H1 (cell line): ENCODE measurements around the gene ZC3H6. TPM values are rescaled to one million over a fixed set of nuclear protein-coding genes. Genes with fewer than 3 reads are reported as not detected.

ENCODE experiments used
- CTCF ChIA-PET: fragments of 300-600 bp; sonication (Branson Sonifier 250); formaldehyde crosslinking; loops from one replicate; lab custom pipeline; 2021; ENCODE audit not compliant: partially characterized antibody; lab: Charles Lee
- POLR2A ChIA-PET: fragments of 300-600 bp; sonication (Branson Sonifier 250); formaldehyde crosslinking; loops from one replicate; lab custom pipeline; 2021; ENCODE audit warnings: inconsistent platforms; ENCODE audit not compliant: partially characterized antibody; lab: Charles Lee
- DNase-seq, 2 experiments: peaks; one replicate each; pipeline versions ENCODE4 v3.0.0 to v3.0.0-alpha.2; 2010 to 2022; ENCODE audit warnings: low spot score in 2 of 2, low read depth in 1 of 2, mixed read lengths in 1 of 2
- FAIRE-seq: peaks from 2 replicates; lab custom pipeline; 2011; peaks lifted over from hg19 to GRCh38; lab: Jason Lieb, UNC
- H2AFZ ChIP-seq: 2 replicates; pipeline ENCODE4 v1.8.1; 2012; ENCODE audit warnings: low read length, inconsistent platforms
- H2AK5ac ChIP-seq: 2 replicates; pipeline ENCODE4 v1.6.1; 2013; ENCODE audit warnings: low read depth, low read length
- H2BK120ac ChIP-seq: replicated peaks from 2 replicates; pipeline ENCODE3; 2013; ENCODE audit warnings: low read depth, low read length, inconsistent platforms
- H2BK12ac ChIP-seq: 2 replicates; pipeline ENCODE4 v1.6.1; 2013; ENCODE audit warnings: low read depth, low read length
- H2BK15ac ChIP-seq: 2 replicates; pipeline ENCODE4 v1.6.1; 2013; ENCODE audit warnings: low read length
- H2BK20ac ChIP-seq: 2 replicates; pipeline ENCODE4 v1.6.1; 2013; ENCODE audit warnings: low read length
- H2BK5ac ChIP-seq: 2 replicates; pipeline ENCODE4 v1.6.1; 2013; ENCODE audit warnings: low read depth, low read length
- H3K14ac ChIP-seq: 2 replicates; pipeline ENCODE4 v1.6.1; 2013; ENCODE audit warnings: inconsistent platforms; ENCODE audit not compliant: insufficient read length
- H3K18ac ChIP-seq: 2 replicates; pipeline ENCODE4 v1.6.1; 2013; ENCODE audit warnings: low read length; ENCODE audit errors: extremely low read depth
- H3K23ac ChIP-seq: 2 replicates; pipeline ENCODE4 v1.6.1; 2013; ENCODE audit warnings: inconsistent platforms; ENCODE audit not compliant: insufficient read length
- H3K23me2 ChIP-seq: 2 replicates; pipeline ENCODE4 v1.6.1; 2013; ENCODE audit warnings: low read depth, low read length
- H3K27ac ChIP-seq: 2 replicates; pipeline ENCODE4 v1.6.1; 2011; ENCODE audit warnings: low read depth, low read length, inconsistent platforms
- H3K27me3 ChIP-seq, 4 experiments: replicated peaks in 1 of 4; 1 replicate in 1 of 4; 2 replicates in 3 of 4; pipeline versions ENCODE4 v1.6.1 to v1.8.1; 2011 to 2013; ENCODE audit warnings: low read length in 3 of 4, mild to moderate bottlenecking in 3 of 4, inconsistent platforms in 2 of 4, mixed read lengths in 2 of 4, moderate library complexity in 1 of 4; ENCODE audit not compliant: control insufficient read depth in 3 of 4, insufficient read depth in 3 of 4; ENCODE audit errors: extremely low read depth in 1 of 4
- H3K36me3 ChIP-seq, 4 experiments: 2 replicates each; pipeline versions ENCODE4 v1.6.1 to v1.8.1; 2011 to 2013; ENCODE audit warnings: mild to moderate bottlenecking in 4 of 4, low read length in 3 of 4, moderate library complexity in 2 of 4, control low read depth in 1 of 4, inconsistent platforms in 1 of 4; ENCODE audit not compliant: insufficient read depth in 4 of 4, control insufficient read depth in 2 of 4
- H3K4ac ChIP-seq: replicated peaks from 2 replicates; pipeline ENCODE3; 2013; ENCODE audit warnings: low read length, low read depth, mixed read lengths, inconsistent platforms; ENCODE audit not compliant: insufficient read length
- H3K4me1 ChIP-seq, 4 experiments: replicated peaks in 1 of 4; 1 replicate in 1 of 4; 2 replicates in 3 of 4; pipeline versions ENCODE4 v1.6.1 to v1.8.1; 2011 to 2013; ENCODE audit warnings: low read length in 3 of 4, inconsistent platforms in 2 of 4, mixed read lengths in 1 of 4; ENCODE audit not compliant: insufficient read depth in 4 of 4, control insufficient read depth in 3 of 4
- H3K4me2 ChIP-seq, 2 experiments: 2 replicates each; pipeline versions ENCODE4 v1.6.1 to v1.8.1; 2011 to 2013; ENCODE audit warnings: low read depth in 2 of 2, low read length in 2 of 2, control low read depth in 1 of 2, inconsistent platforms in 1 of 2, mild to moderate bottlenecking in 1 of 2; ENCODE audit not compliant: insufficient read depth in 1 of 2
- H3K4me3 ChIP-seq, 4 experiments: fragments of 200-600, 300-600 bp in 1 of 4; sonication (generic), shearing (Covaris generic), sonication (Bioruptor Twin) in 1 of 4; 2 replicates each; pipeline versions ENCODE4 v1.5.1 to v1.8.1; 2011 to 2016; ENCODE audit warnings: low read length in 4 of 4, low read depth in 3 of 4, control low read depth in 2 of 4, inconsistent platforms in 2 of 4, mild to moderate bottlenecking in 2 of 4, mixed read lengths in 1 of 4, moderate library complexity in 1 of 4; ENCODE audit not compliant: insufficient read depth in 2 of 4; ENCODE audit errors: extremely low read depth in 1 of 4
- H3K56ac ChIP-seq: replicated peaks from 2 replicates; pipeline ENCODE3; 2013; ENCODE audit warnings: low read depth, mild to moderate bottlenecking, mixed read lengths, low read length, inconsistent platforms; ENCODE audit not compliant: insufficient read length
- H3K79me1 ChIP-seq: 2 replicates; pipeline ENCODE4 v1.6.1; 2013; ENCODE audit warnings: low read depth, low read length, control low read depth
- H3K79me2 ChIP-seq, 2 experiments: 2 replicates each; pipeline versions ENCODE4 v1.6.1 to v1.8.1; 2012 to 2013; ENCODE audit warnings: low read length in 2 of 2, mild to moderate bottlenecking in 2 of 2, inconsistent platforms in 1 of 2; ENCODE audit not compliant: insufficient read depth in 2 of 2, control insufficient read depth in 1 of 2
- H3K9ac ChIP-seq, 4 experiments: replicated peaks in 1 of 4; 1 replicate in 1 of 4; 2 replicates in 3 of 4; pipeline versions ENCODE4 v1.6.1 to v1.8.1; 2011 to 2013; ENCODE audit warnings: low read depth in 3 of 4, low read length in 3 of 4, control low read depth in 2 of 4, mild to moderate bottlenecking in 2 of 4, moderate library complexity in 2 of 4, inconsistent platforms in 1 of 4; ENCODE audit errors: extremely low read depth in 1 of 4
- H3K9me3 ChIP-seq, 2 experiments: 2 replicates each; pipeline versions ENCODE4 v1.6.1 to v1.8.1; 2012 to 2013; ENCODE audit warnings: mild to moderate bottlenecking in 2 of 2, moderate library complexity in 2 of 2, control low read depth in 1 of 2, inconsistent platforms in 1 of 2, low read depth in 1 of 2, low read length in 1 of 2, mixed read lengths in 1 of 2; ENCODE audit not compliant: insufficient read depth in 2 of 2
- H4K20me1 ChIP-seq, 2 experiments: replicated peaks in 1 of 2; 2 replicates each; pipeline versions ENCODE3 to v1.8.1; 2011 to 2013; ENCODE audit warnings: inconsistent platforms in 2 of 2, low read length in 2 of 2, mild to moderate bottlenecking in 1 of 2; ENCODE audit not compliant: insufficient read depth in 2 of 2, control insufficient read depth in 1 of 2
- H4K5ac ChIP-seq: 2 replicates; pipeline ENCODE4 v1.6.1; 2013; ENCODE audit warnings: low read length, low read depth, mixed read lengths, inconsistent platforms; ENCODE audit not compliant: insufficient read length
- H4K8ac ChIP-seq: 2 replicates; pipeline ENCODE4 v1.8.0; 2013; ENCODE audit warnings: mild to moderate bottlenecking, moderate library complexity, low read length, inconsistent platforms; ENCODE audit not compliant: insufficient read depth; ENCODE audit errors: extremely low read depth
- H4K91ac ChIP-seq: replicated peaks from 2 replicates; pipeline ENCODE3; 2013; ENCODE audit warnings: low read length, mixed read lengths, inconsistent platforms; ENCODE audit not compliant: insufficient read length
- SIX5 ChIP-seq: IDR thresholded peaks from 2 replicates; pipeline ENCODE4 v1.6.1; 2011; ENCODE audit warnings: mild to moderate bottlenecking, low read depth, low read length
- WGBS, 2 experiments: shearing (Covaris generic) in 1 of 2; methylation state at CpG; one replicate each; pipeline versions ENCODE4 v1.1.6 to v1.1.7; 2013 to 2015; ENCODE audit warnings: low lambda C conversion rate in 2 of 2, mixed read lengths in 2 of 2, inconsistent platforms in 1 of 2, low coverage in 1 of 2, missing lambda C conversion rate in 1 of 2; ENCODE audit not compliant: insufficient replicate concordance in 2 of 2, insufficient coverage in 1 of 2, insufficient read length in 1 of 2; ENCODE audit errors: extremely low coverage in 1 of 2, missing lambda C conversion rate in 1 of 2; 5-methylcytosine and 5-hydroxymethylcytosine counted together
- polyA plus RNA-seq, 7 experiments: library from polyadenylated mRNA; depleted of rRNA in 3 of 7; stranded (reverse) in 5 of 7; unstranded in 2 of 7; fragments of >200 nt in 5 of 7; fragments of 200-250 nt in 2 of 7; gene quantifications; 1 replicate in 5 of 7; 2 replicates in 1 of 7; 4 replicates in 1 of 7; pipeline versions ENCODE4 v1.2.1 to v1.2.3, GENCODE V29; 2011 to 2013; ENCODE audit warnings: missing spikeins in 2 of 7, mixed read lengths in 2 of 7
- total RNA-seq: library from RNA; stranded (reverse); fragmentation: NEBNext Ultra II Directional; extraction: Animal tissue kit (Norgen Biotek cat#: 25700); gene quantifications from 2 replicates; pipeline ENCODE4 v1.2.1, GENCODE V29; 2021

ZC3H6 gene
- total and polyA plus RNA-seq, 2 of the 8 experiments (the other 6 are each of a cell fraction or from before 2014, with no cell fraction given) = 1.4 to 6.9 TPM

DNA sequence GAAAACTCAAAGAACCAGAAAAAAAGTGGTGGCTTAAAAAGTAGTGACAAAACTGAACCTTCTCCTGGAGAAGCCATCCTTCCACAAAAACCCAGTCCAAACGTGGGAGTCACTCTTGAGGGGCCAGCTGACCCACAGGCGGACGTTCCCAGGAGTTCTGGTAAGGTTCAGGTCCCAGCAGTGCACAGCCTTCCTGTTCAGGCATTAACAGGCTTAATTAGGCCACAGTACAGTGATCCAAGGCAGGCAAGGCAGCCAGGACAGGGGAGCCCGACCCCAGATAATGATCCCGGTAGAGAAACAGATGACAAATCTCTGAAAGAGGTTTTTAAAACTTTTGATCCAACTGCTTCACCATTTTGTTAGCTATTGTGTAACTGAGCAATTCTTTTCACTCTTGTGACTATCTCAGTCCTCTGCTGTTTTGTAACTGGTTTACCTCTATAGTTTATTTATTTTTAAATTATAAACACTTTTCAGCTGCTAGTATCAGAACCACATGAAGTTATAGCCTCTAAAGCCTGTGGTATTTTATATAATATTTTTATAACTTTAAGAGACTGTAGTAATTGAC lies 56.8 kb downstream of the ZC3H6 start:
- H2BK5ac ChIP-seq = no peak overlapping the region
- no peak overlapping the region for H2BK15ac ChIP-seq
- H3K9me3 ChIP-seq = no peaks in the 10 kb centered on the region
- no peak overlapping the region for H3K9ac ChIP-seq
- no peak overlapping the region for H3K27ac ChIP-seq
- H3K79me2 ChIP-seq = no peaks in the 10 kb centered on the region
- no peak overlapping the region for H2BK20ac ChIP-seq
- no peak overlapping the region for H3K56ac ChIP-seq
- no peaks in the 10 kb centered on the region for H3K36me3 ChIP-seq
- H2BK12ac ChIP-seq = no peak overlapping the region
- no peak overlapping the region for H2AFZ ChIP-seq
- no peak overlapping the region for H3K18ac ChIP-seq
- CTCF ChIA-PET = interaction anchor here (0.6 to 0.8 kb wide), 2 partner anchors 10 to 14 kb away, joined by 3 to 4 read pairs; no protein-coding TSS in a partner anchor
- H3K4me3 ChIP-seq = no peak overlapping the region
- H2BK120ac ChIP-seq = no peak overlapping the region
- FAIRE-seq (no peak), DNase-seq (no peak)
- H4K20me1 ChIP-seq = no peaks in the 10 kb centered on the region
- no peak overlapping the region for H3K4me2 ChIP-seq
- H3K4ac ChIP-seq = no peak overlapping the region
- H3K27me3 ChIP-seq = no peaks in the 10 kb centered on the region
- H4K5ac ChIP-seq = no peak overlapping the region
- POLR2A ChIA-PET = no interaction called here
- H4K91ac ChIP-seq = no peak overlapping the region
- no peak overlapping the region for H3K23ac ChIP-seq
- peak overlapping the region; percentile 46; the same call in 1 of the 2 replicates for H4K8ac ChIP-seq
- no peak overlapping the region for H3K14ac ChIP-seq
- no peaks in the 10 kb centered on the region for H3K4me1 ChIP-seq
- H2AK5ac ChIP-seq = no peak overlapping the region
- no peak for TF ChIP-seq SIX5
- H3K79me1 ChIP-seq = no peaks in the 10 kb centered on the region
- 87% methylated on average over 5 of the region's 5 CpGs; no CpG with 5 or more reads in 1 of the 2 experiments for WGBS, 2 experiments
- H3K23me2 ChIP-seq = no peaks in the 10 kb centered on the region; the same call in 1 of the 2 replicates
